Measurements from ENCODE around the gene SLC29A1.
"Not testable (repeated sequence)": the region's sequence is repeated elsewhere in the genome, so short reads cannot be mapped to it uniquely, and the experiment has no call there.

Gene SLC29A1

DNA sequence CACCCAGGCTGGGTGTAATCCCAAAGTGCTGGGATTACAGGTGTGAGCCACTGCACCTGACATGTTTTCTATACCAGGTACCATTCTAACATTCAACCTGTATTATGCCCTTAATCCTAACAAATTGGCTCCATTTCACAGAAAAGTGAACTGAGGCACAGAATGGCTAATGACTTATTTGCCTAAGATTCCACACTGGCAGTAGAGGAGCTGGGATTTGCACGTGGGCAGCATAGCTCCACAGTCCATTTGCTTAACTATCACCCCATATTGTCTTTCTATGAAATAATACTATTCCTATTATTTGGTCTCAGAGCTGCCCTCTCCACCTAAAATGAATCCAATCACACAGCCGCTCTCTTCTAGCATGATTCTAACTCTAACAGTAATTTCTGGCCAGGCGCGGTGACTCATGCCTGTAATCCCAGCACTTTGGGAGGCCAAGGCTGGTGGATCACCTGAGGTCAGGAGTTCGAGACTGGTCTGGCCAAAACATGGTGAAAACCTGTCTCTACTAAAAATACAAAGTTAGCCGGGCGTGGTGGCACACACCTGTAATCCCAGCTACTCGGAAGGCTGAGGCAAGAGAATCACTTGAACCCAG is 30.0 kb upstream of the SLC29A1 start:
- TF ChIP-seq CTCF (IDR thresholded peaks at IDR 0.05; ENCODE audit: low read depth, low read length): no peak
- no peak for DNase-seq (ENCODE audit: low read depth, low spot score)
- in situ Hi-C loops (cut with HindIII; ENCODE audit: low sequenced_read_pairs): no loop called here
- no peak overlapping the region for H3K4me3 ChIP-seq (ENCODE audit: low read depth, low read length)

- in situ Hi-C loops (cut with HindIII; ENCODE audit: low sequenced_read_pairs): no loop called here
- DNase-seq (ENCODE audit: low read depth, low spot score): no peak
- TF ChIP-seq CTCF (IDR thresholded peaks at IDR 0.05; ENCODE audit: low read depth, low read length): no peak
- H3K4me3 ChIP-seq (ENCODE audit: low read depth, low read length): no peak overlapping the region
These were observed 29.1 kb upstream of the SLC29A1 start for GRCh38 chr6:44194326-44194725.

GRCh38 chr6:44196351-44196750 is 27.0 kb upstream of the SLC29A1 start:
- H3K4me3 ChIP-seq (ENCODE audit: low read depth, low read length); DNase-seq (ENCODE audit: low read depth, low spot score); in situ Hi-C loops (cut with HindIII; ENCODE audit: low sequenced_read_pairs): not testable (repeated sequence)

- H3K4me3 ChIP-seq (ENCODE audit: low read depth, low read length): no peak overlapping the region
- in situ Hi-C loops (cut with HindIII; ENCODE audit: low sequenced_read_pairs): no loop called here
- no peak for TF ChIP-seq CTCF (IDR thresholded peaks at IDR 0.05; ENCODE audit: low read depth, low read length)
- no peak for DNase-seq (ENCODE audit: low read depth, low spot score)
These were observed 24.7 kb upstream of the SLC29A1 start for GRCh38 chr6:44198684-44199083.

GRCh38 chr6:44199883-44200282 is 23.5 kb upstream of the SLC29A1 start:
- no peak for TF ChIP-seq CTCF (IDR thresholded peaks at IDR 0.05; ENCODE audit: low read depth, low read length)
- no peak for DNase-seq (ENCODE audit: low read depth, low spot score)
- in situ Hi-C loops (cut with HindIII; ENCODE audit: low sequenced_read_pairs): no loop called here
- no peak overlapping the region for H3K4me3 ChIP-seq (ENCODE audit: low read depth, low read length)

GRCh38 chr6:44201200-44201599 is 22.2 kb upstream of the SLC29A1 start:
- no peak for TF ChIP-seq CTCF (IDR thresholded peaks at IDR 0.05; ENCODE audit: low read depth, low read length)
- in situ Hi-C loops (cut with HindIII; ENCODE audit: low sequenced_read_pairs): no loop called here
- no peak overlapping the region for H3K4me3 ChIP-seq (ENCODE audit: low read depth, low read length)
- no peak for DNase-seq (ENCODE audit: low read depth, low spot score)

GRCh38 chr6:44201638-44202303 is 21.6 kb upstream of the SLC29A1 start:
- in situ Hi-C loops (cut with HindIII; ENCODE audit: low sequenced_read_pairs): no loop called here
- TF ChIP-seq CTCF (IDR thresholded peaks at IDR 0.05; ENCODE audit: low read depth, low read length): no peak
- no peak for DNase-seq (ENCODE audit: low read depth, low spot score)
- no peak overlapping the region for H3K4me3 ChIP-seq (ENCODE audit: low read depth, low read length)

Data from astrocyte of the spinal cord (primary cell).